Endothelial cell of umbilical vein (primary cell): ENCODE results near the gene CLP1. TPM values are rescaled to one million over a fixed set of nuclear protein-coding genes. Genes with fewer than 3 reads are reported as not detected.
A peak's percentile ranks its signal among the peaks of the same experiment; 100 is the strongest.

ENCODE experiments used
- BruUV-seq: library from RNA; stranded (reverse); fragments of 400-500 nt; replicated peaks from 2 replicates; lab custom pipeline; 2021; lab: Mats Ljungman, UMichigan
- CTCF ChIA-PET: fragments of 300-600, 350-600 bp; sonication (Branson Sonifier 250); formaldehyde crosslinking; loops from one replicate; lab custom pipeline; 2021; ENCODE audit warnings: antibody characterized with exemption, inconsistent platforms; lab: Charles Lee
- POLR2A ChIA-PET: fragments of 300-600, 350-600 bp; sonication (Branson Sonifier 250); formaldehyde crosslinking; loops from one replicate; lab custom pipeline; 2021; ENCODE audit warnings: antibody characterized with exemption, inconsistent platforms; lab: Charles Lee
- DNase-seq: peaks from one replicate; pipeline ENCODE4 v3.0.0-alpha.2; 2011; ENCODE audit warnings: low read depth, low spot score
- FAIRE-seq: peaks from 2 replicates; lab custom pipeline; 2011; peaks lifted over from hg19 to GRCh38; lab: Jason Lieb, UNC
- H2AFZ ChIP-seq: 2 replicates; pipeline ENCODE4 v1.6.0; 2012; ENCODE audit warnings: low read depth, low read length, control low read depth, inconsistent platforms
- H3K27ac ChIP-seq: 2 replicates; pipeline ENCODE4 v1.5.1; 2011; ENCODE audit warnings: low read depth, mild to moderate bottlenecking, control low read depth, low read length, moderate library complexity; ENCODE audit not compliant: insufficient read depth
- H3K27me3 ChIP-seq, 2 experiments: 2 replicates each; pipeline versions ENCODE4 v1.6.0 to v1.6.1; 2011; ENCODE audit warnings: low read length in 2 of 2, mixed read lengths in 1 of 2; ENCODE audit not compliant: control insufficient read depth in 2 of 2, insufficient read depth in 2 of 2
- H3K36me3 ChIP-seq, 2 experiments: 2 replicates in 1 of 2; 3 replicates in 1 of 2; pipeline ENCODE4 v1.5.1; 2011; ENCODE audit warnings: low read length in 2 of 2, mild to moderate bottlenecking in 1 of 2, moderate library complexity in 1 of 2; ENCODE audit not compliant: control insufficient read depth in 2 of 2, insufficient read depth in 2 of 2; ENCODE audit errors: extremely low read depth in 1 of 2
- H3K4me1 ChIP-seq: 3 replicates; pipeline ENCODE4 v1.5.1; 2011; ENCODE audit warnings: mild to moderate bottlenecking, low read length; ENCODE audit not compliant: control insufficient read depth, insufficient read depth; ENCODE audit errors: extremely low read depth
- H3K4me2 ChIP-seq: 2 replicates; pipeline ENCODE4 v1.6.1; 2011; ENCODE audit warnings: low read length, control low read depth, mixed read lengths; ENCODE audit not compliant: insufficient read depth
- H3K4me3 ChIP-seq, 3 experiments: fragments of 200-600 bp in 1 of 3; sonication (generic), shearing (Covaris generic) in 1 of 3; replicated peaks in 1 of 3; 2 replicates each; pipeline ENCODE4 v1.5.1; 2011 to 2016; ENCODE audit warnings: control low read depth in 3 of 3, low read length in 3 of 3, mild to moderate bottlenecking in 2 of 3, inconsistent platforms in 1 of 3, low read depth in 1 of 3, moderate library complexity in 1 of 3; ENCODE audit not compliant: insufficient read depth in 1 of 3
- H3K79me2 ChIP-seq: 2 replicates; pipeline ENCODE4 v1.6.0; 2012; ENCODE audit warnings: low read length, inconsistent platforms; ENCODE audit not compliant: control insufficient read depth, insufficient read depth
- H3K9ac ChIP-seq: replicated peaks from 2 replicates; pipeline ENCODE3; 2011; ENCODE audit warnings: low read length, control low read depth; ENCODE audit not compliant: insufficient read depth; ENCODE audit errors: extremely low read depth
- H3K9me1 ChIP-seq: replicated peaks from 3 replicates; pipeline ENCODE4 v1.6.0; 2011; ENCODE audit warnings: mild to moderate bottlenecking, low read length; ENCODE audit not compliant: control insufficient read depth, insufficient read depth; ENCODE audit errors: extremely low read depth
- H3K9me3 ChIP-seq: replicated peaks from 2 replicates; pipeline ENCODE4 v1.5.1; 2012; ENCODE audit warnings: low read length, inconsistent platforms; ENCODE audit not compliant: control insufficient read depth, insufficient read depth
- H4K20me1 ChIP-seq: replicated peaks from 2 replicates; pipeline ENCODE3; 2011; ENCODE audit warnings: mild to moderate bottlenecking, low read length; ENCODE audit not compliant: control insufficient read depth, insufficient read depth; ENCODE audit errors: extremely low read depth
- CTCF ChIP-seq, 2 donors: IDR thresholded peaks; 1 replicate in 1 of 2; 2 replicates in 1 of 2; pipeline ENCODE4 v1.5.1; 2011; ENCODE audit warnings: low read length in 2 of 2, mild to moderate bottlenecking in 2 of 2, moderate library complexity in 2 of 2, control low read depth in 1 of 2, inconsistent platforms in 1 of 2, low read depth in 1 of 2; ENCODE audit not compliant: insufficient read depth in 1 of 2; ENCODE audit errors: extremely low read depth in 1 of 2
- EZH2 ChIP-seq: IDR thresholded peaks from 2 replicates; pipeline ENCODE4 v1.6.1; 2012; ENCODE audit warnings: borderline replicate concordance, low read depth, mild to moderate bottlenecking, moderate library complexity, low read length, inconsistent platforms; ENCODE audit not compliant: severe bottlenecking
- FOS ChIP-seq: IDR thresholded peaks from 2 replicates; pipeline ENCODE4 v1.6.1; 2011; ENCODE audit warnings: mild to moderate bottlenecking, low read length, moderate library complexity, borderline replicate concordance; ENCODE audit not compliant: insufficient read depth
- GATA2 ChIP-seq: IDR thresholded peaks from 2 replicates; pipeline ENCODE4 v1.7.0; 2011; ENCODE audit warnings: low read depth, mild to moderate bottlenecking, moderate library complexity, mixed read lengths, low read length; ENCODE audit not compliant: insufficient read length, insufficient read depth
- JUN ChIP-seq: IDR thresholded peaks from 2 replicates; pipeline ENCODE4 v1.6.1; 2011; ENCODE audit warnings: borderline replicate concordance, low read depth; ENCODE audit not compliant: insufficient read length, insufficient read depth
- MAX ChIP-seq: IDR thresholded peaks from 2 replicates; pipeline ENCODE4 v1.6.1; 2011; ENCODE audit not compliant: insufficient read depth, insufficient read length
- MYC ChIP-seq: IDR thresholded peaks from one replicate; pipeline ENCODE4 v1.6.1; 2011; ENCODE audit warnings: mild to moderate bottlenecking, low read depth, low read length
- POLR2A ChIP-seq: IDR thresholded peaks from 2 replicates; pipeline ENCODE4 v1.6.1; 2012; ENCODE audit warnings: low read depth, mild to moderate bottlenecking, control low read depth, low read length
- POLR2AphosphoS5 ChIP-seq: IDR thresholded peaks from 2 replicates; pipeline ENCODE4 v1.6.1; 2012; ENCODE audit warnings: low read depth, mild to moderate bottlenecking, control low read depth, low read length, moderate library complexity; ENCODE audit not compliant: insufficient read depth
- dilution Hi-C: fragments of 300-500 bp; cut with MboI; formaldehyde crosslinking; loops from one replicate; pipeline ENCODE4 v1.15.0; 2019; ENCODE audit warnings: low sequenced_read_pairs; ENCODE audit not compliant: extremely low pct_ligation_motif_present
- intact Hi-C: fragments of 100-400 bp; cut with micrococcal nuclease; formaldehyde crosslinking; loops from one replicate; pipeline ENCODE4 v1.10.0; 2022
- polyA plus RNA-seq, 4 experiments: library from polyadenylated mRNA; depleted of rRNA in 3 of 4; stranded (reverse) in 3 of 4; unstranded in 1 of 4; fragments of >200 nt; gene quantifications; 2 replicates each; pipeline versions ENCODE4 v1.2.1 to v1.2.3, GENCODE V29; 2011 to 2012; ENCODE audit warnings: missing spikeins in 1 of 4
- total RNA-seq: library from RNA; stranded (reverse); gene quantifications from 2 replicates; pipeline ENCODE4 v1.2.3, GENCODE V29; 2021

Gene CLP1
- total and polyA plus RNA-seq, 2 donors (not counting 3 experiments of a cell fraction or from before 2014, with no cell fraction given) = 17.9 to 20.8 TPM

- Histone ChIP-seq H3K27me3 (no peaks in the 10 kb centered on the region), H3K79me2 (peaks cover 40% of the 10 kb centered on the region), H3K9me1 (no peaks in the 10 kb centered on the region), H3K9me3 (no peaks in the 10 kb centered on the region), H3K4me1 (peaks cover 15% of the 10 kb centered on the region), H2AFZ (peak overlapping the region; percentile 97), H4K20me1 (no peaks in the 10 kb centered on the region), H3K36me3 (peaks cover 0 to 2% of the 10 kb centered on the region in 2 experiments), H3K27ac (peak overlapping the region; percentile 98), H3K4me2 (peak overlapping the region; percentile 86), H3K9ac (peak overlapping the region; percentile 98), H3K4me3 (peak overlapping the region; percentile 67 to 79 (median 77))
- ChIA-PET POLR2A (no interaction called here), CTCF (interaction anchor here (0.7 to 1.6 kb wide), 4 partner anchors 9 to 606 kb away, joined by 3 read pairs; partner anchors contain the start of gene CLP1)
- no peak for TF ChIP-seq MYC
- peak; percentile 80 for TF ChIP-seq POLR2A
- peak; percentile 56 for TF ChIP-seq POLR2AphosphoS5
- intact Hi-C loops (loop anchor here (1.0 to 10.0 kb wide), 9 partner anchors 10 to 911 kb away; partner anchors contain the start of genes CLP1, MED19, P2RX3 and SELENOH), dilution Hi-C loops (no loop called here)
- DNase-seq (peak; percentile 97), FAIRE-seq (no peak)
- BruUV-seq = no TSS peak
Measured at GRCh38 chr11:57667117-57667735, 9.7 kb downstream of the CLP1 start.

- DNase-seq (peak; percentile 100), FAIRE-seq (peak; percentile 97)
- Histone ChIP-seq H4K20me1 (no peaks in the 10 kb centered on the region), H3K36me3 (peaks cover 3 to 5% of the 10 kb centered on the region in 2 experiments), H3K27me3 (no peaks in the 10 kb centered on the region), H3K4me1 (peaks cover 15% of the 10 kb centered on the region), H3K79me2 (peaks cover 47% of the 10 kb centered on the region), H3K4me2 (peak within 1 kb of the TSS; percentile 99), H3K9me1 (no peaks in the 10 kb centered on the region), H3K9me3 (no peaks in the 10 kb centered on the region), H3K9ac (peak within 1 kb of the TSS; percentile 98), H3K4me3 (peak within 1 kb of the TSS; percentile 67 to 95 (median 77)), H3K27ac (peak within 1 kb of the TSS; percentile 98), H2AFZ (peak within 1 kb of the TSS; percentile 97)
- dilution Hi-C loops = no loop called here
- TF ChIP-seq MYC (no peak), GATA2 (no peak), MAX (no peak), CTCF (IDR thresholded peaks at IDR 0.05; ENCODE audit: extremely low read depth in 1 of 2, insufficient read depth in 1 of 2, low read depth in 1 of 2, low read length in 2 of 2) (peak; percentile 53 to 56), POLR2A (peak; percentile 93), POLR2AphosphoS5 (peak; percentile 96), EZH2 (no peak), JUN (no peak), FOS (no peak)
- intact Hi-C loops = loop anchor here (1.0 to 10.0 kb wide), 9 partner anchors 11 to 910 kb away; partner anchors contain the start of genes CLP1, MED19, P2RX3 and SELENOH
- POLR2A ChIA-PET = no interaction called here
- CTCF ChIA-PET = interaction anchor here (0.7 to 1.6 kb wide), 2 partner anchors 12 to 605 kb away, joined by 3 read pairs; no protein-coding TSS in a partner anchor
- no TSS peak for BruUV-seq
Measured at GRCh38 chr11:57667736-57668433, 10.3 kb downstream of the CLP1 start, which contains the start of gene ZDHHC5. TSS of gene ZDHHC5 (plus strand) at chr11:57668114. CDS start at chr11:57673091, 4,977 bp downstream.
